Measurements from ENCODE around the gene ITGA11. TPM values are rescaled to one million over a fixed set of nuclear protein-coding genes. Genes with fewer than 3 reads are reported as not detected.

The ITGA11 gene
- total RNA-seq, 1 experiment from 2014 or later, result not detected

DNA sequence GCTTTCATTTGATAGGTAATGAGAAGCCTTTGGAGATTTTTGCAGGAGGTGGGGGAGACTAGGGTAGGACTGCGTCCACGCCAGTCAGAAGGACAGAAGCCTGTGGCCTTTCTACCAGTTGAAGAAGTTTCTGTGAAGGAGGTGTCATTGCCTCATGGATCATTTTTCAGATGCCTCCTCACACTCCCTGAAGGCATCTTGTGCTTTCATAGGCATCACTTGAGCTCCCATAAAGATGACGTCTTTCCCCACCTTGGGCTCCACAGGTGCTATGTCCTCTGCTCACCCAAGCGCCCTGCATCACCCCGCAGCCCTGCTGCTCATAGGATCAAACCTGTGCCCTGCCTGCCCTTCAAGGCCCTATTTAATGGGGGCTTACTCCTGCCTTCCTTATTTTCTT is 7.5 kb upstream of the ITGA11 start:
- Histone ChIP-seq H3K36me3 (ENCODE audit: low read depth, low read length) (no peaks in the 10 kb centered on the region), H3F3A (ENCODE audit: low read length, unreplicated experiment) (no peaks in the 10 kb centered on the region), H3K27me3 (ENCODE audit: low read length) (peaks cover 70% of the 10 kb centered on the region), H3K4me2 (ENCODE audit: low read length) (no peak overlapping the region), H3K9me3 (ENCODE audit: low read length) (no peaks in the 10 kb centered on the region), H3K9me2 (replicated peaks; ENCODE audit: low read length) (no peaks in the 10 kb centered on the region), H3K9ac (ENCODE audit: low read length) (no peak overlapping the region), H2AFZ (ENCODE audit: low read length) (no peak overlapping the region), H4K20me1 (ENCODE audit: low read length) (no peaks in the 10 kb centered on the region), H3K27ac (ENCODE audit: low read length) (no peak overlapping the region), H3K4me1 (ENCODE audit: insufficient read depth, low read length) (no peaks in the 10 kb centered on the region), H3K79me2 (ENCODE audit: low read length) (no peaks in the 10 kb centered on the region), H3K4me3 (ENCODE audit: low read length) (no peak overlapping the region)
- CTCF ChIA-PET, result no interaction called here
- POLR2A ChIA-PET (ENCODE audit: unreplicated experiment), result no interaction called here
- intact Hi-C loops (cut with micrococcal nuclease), result no loop called here
- TF ChIP-seq EZH2phosphoT487 (IDR thresholded peaks at IDR 0.05; ENCODE audit: borderline replicate concordance, low read length) (no peak), EZH2 (IDR thresholded peaks at IDR 0.05; ENCODE audit: low read length, unreplicated experiment) (no peak)
- TF ChIP-seq, protein P1, sequence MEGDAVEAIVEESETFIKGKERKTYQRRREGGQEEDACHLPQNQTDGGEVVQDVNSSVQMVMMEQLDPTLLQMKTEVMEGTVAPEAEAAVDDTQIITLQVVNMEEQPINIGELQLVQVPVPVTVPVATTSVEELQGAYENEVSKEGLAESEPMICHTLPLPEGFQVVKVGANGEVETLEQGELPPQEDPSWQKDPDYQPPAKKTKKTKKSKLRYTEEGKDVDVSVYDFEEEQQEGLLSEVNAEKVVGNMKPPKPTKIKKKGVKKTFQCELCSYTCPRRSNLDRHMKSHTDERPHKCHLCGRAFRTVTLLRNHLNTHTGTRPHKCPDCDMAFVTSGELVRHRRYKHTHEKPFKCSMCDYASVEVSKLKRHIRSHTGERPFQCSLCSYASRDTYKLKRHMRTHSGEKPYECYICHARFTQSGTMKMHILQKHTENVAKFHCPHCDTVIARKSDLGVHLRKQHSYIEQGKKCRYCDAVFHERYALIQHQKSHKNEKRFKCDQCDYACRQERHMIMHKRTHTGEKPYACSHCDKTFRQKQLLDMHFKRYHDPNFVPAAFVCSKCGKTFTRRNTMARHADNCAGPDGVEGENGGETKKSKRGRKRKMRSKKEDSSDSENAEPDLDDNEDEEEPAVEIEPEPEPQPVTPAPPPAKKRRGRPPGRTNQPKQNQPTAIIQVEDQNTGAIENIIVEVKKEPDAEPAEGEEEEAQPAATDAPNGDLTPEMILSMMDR (conservative IDR thresholded peaks at IDR 0.05; ENCODE audit: low read depth, low read length), result no peak
- DNase-seq (no peak), ATAC-seq (no peak)
- no TSS peak for BruUV-seq (replicated peaks)

DNA sequence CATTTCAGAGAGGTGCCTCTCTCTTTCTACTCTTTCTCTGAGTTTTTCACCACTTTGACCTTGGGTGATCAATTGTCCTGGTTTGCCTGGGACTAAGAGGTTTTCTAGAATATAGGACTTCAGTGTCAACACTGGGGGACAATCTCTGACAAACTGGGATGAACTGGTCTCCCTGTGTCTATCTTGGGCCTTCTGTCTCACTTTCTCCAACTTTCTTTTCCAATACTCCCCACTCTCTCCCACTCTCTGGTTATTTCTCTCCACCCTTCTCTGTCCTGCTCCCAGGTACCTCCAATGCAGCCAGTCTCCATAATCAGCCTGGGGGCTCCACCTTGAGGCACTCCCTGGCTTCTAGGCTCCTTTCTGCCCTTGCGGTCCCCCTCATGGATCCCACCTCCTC is 4.7 kb upstream of the ITGA11 start:
- Histone ChIP-seq H4K20me1 (ENCODE audit: low read length) (no peaks in the 10 kb centered on the region), H3K36me3 (ENCODE audit: low read depth, low read length) (no peaks in the 10 kb centered on the region), H3K4me3 (ENCODE audit: low read length) (no peak overlapping the region), H3F3A (ENCODE audit: low read length, unreplicated experiment) (no peaks in the 10 kb centered on the region), H3K4me2 (ENCODE audit: low read length) (no peak overlapping the region), H3K4me1 (ENCODE audit: insufficient read depth, low read length) (no peaks in the 10 kb centered on the region), H3K27me3 (ENCODE audit: low read length) (peaks cover 85% of the 10 kb centered on the region), H3K9me2 (replicated peaks; ENCODE audit: low read length) (no peaks in the 10 kb centered on the region), H3K27ac (ENCODE audit: low read length) (no peak overlapping the region), H2AFZ (ENCODE audit: low read length) (no peak overlapping the region), H3K79me2 (ENCODE audit: low read length) (no peaks in the 10 kb centered on the region), H3K9me3 (ENCODE audit: low read length) (no peaks in the 10 kb centered on the region), H3K9ac (ENCODE audit: low read length) (no peak overlapping the region)
- ChIA-PET CTCF (no interaction called here), POLR2A (ENCODE audit: unreplicated experiment) (no interaction called here)
- TF ChIP-seq EZH2phosphoT487 (IDR thresholded peaks at IDR 0.05; ENCODE audit: borderline replicate concordance, low read length) (no peak), EZH2 (IDR thresholded peaks at IDR 0.05; ENCODE audit: low read length, unreplicated experiment) (no peak)
- TF ChIP-seq, protein P1 (conservative IDR thresholded peaks at IDR 0.05; ENCODE audit: low read depth, low read length), result no peak
- DNase-seq (no peak), ATAC-seq (no peak)
- intact Hi-C loops (cut with micrococcal nuclease), result no loop called here
- no TSS peak for BruUV-seq (replicated peaks)

DNA sequence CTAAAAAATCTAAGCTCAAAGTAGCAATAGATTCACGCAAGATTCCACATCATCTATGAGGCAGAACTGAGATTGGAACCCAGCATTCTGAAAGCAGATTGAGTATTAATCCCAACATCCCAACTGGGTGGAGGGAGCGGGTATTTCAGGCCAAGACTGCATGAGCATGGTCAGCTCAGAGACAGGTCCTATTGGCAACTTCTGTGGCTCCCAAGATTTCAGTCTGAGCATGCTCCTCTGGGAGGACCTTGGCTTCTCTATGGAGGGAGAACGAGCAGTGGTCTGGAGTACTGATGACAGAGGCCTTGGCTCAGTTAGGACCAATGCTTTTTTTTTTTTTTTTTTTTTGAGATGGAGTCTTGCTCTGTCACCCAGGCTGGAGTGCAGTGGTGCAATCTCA is 4.0 kb upstream of the ITGA11 start:
- DNase-seq (no peak), ATAC-seq (no peak)
- Histone ChIP-seq H3K4me2 (ENCODE audit: low read length) (no peak overlapping the region), H3K36me3 (ENCODE audit: low read depth, low read length) (no peaks in the 10 kb centered on the region), H3K27ac (ENCODE audit: low read length) (no peak overlapping the region), H3K4me3 (ENCODE audit: low read length) (no peak overlapping the region), H3K4me1 (ENCODE audit: insufficient read depth, low read length) (no peaks in the 10 kb centered on the region), H3K9ac (ENCODE audit: low read length) (no peak overlapping the region), H3F3A (ENCODE audit: low read length, unreplicated experiment) (no peaks in the 10 kb centered on the region), H2AFZ (ENCODE audit: low read length) (no peak overlapping the region), H4K20me1 (ENCODE audit: low read length) (no peaks in the 10 kb centered on the region), H3K27me3 (ENCODE audit: low read length) (peaks cover 84% of the 10 kb centered on the region), H3K9me3 (ENCODE audit: low read length) (no peaks in the 10 kb centered on the region), H3K9me2 (replicated peaks; ENCODE audit: low read length) (no peaks in the 10 kb centered on the region), H3K79me2 (ENCODE audit: low read length) (no peaks in the 10 kb centered on the region)
- intact Hi-C loops (cut with micrococcal nuclease), result no loop called here
- no TSS peak for BruUV-seq (replicated peaks)
- CTCF ChIA-PET, result no interaction called here
- POLR2A ChIA-PET (ENCODE audit: unreplicated experiment), result no interaction called here
- TF ChIP-seq EZH2 (IDR thresholded peaks at IDR 0.05; ENCODE audit: low read length, unreplicated experiment) (no peak), EZH2phosphoT487 (IDR thresholded peaks at IDR 0.05; ENCODE audit: borderline replicate concordance, low read length) (no peak)
- TF ChIP-seq, protein P1 (conservative IDR thresholded peaks at IDR 0.05; ENCODE audit: low read depth, low read length), result no peak

All from PC-3 (cell line).